GM12873 (cell line): Measurements from ENCODE around the gene CTNNA1.

Experiments used
- CTCF ChIP-seq: IDR thresholded peaks from 2 replicates; pipeline ENCODE4 v1.5.1; 2012; ENCODE audit warnings: low read depth, mild to moderate bottlenecking, moderate library complexity, low read length, control low read depth; ENCODE audit not compliant: insufficient read depth; ENCODE audit errors: missing control alignments

Gene CTNNA1

GRCh38 chr5:138738399-138738798, 14.8 kb upstream of the CTNNA1 start:
- no peak for TF ChIP-seq CTCF

DNA sequence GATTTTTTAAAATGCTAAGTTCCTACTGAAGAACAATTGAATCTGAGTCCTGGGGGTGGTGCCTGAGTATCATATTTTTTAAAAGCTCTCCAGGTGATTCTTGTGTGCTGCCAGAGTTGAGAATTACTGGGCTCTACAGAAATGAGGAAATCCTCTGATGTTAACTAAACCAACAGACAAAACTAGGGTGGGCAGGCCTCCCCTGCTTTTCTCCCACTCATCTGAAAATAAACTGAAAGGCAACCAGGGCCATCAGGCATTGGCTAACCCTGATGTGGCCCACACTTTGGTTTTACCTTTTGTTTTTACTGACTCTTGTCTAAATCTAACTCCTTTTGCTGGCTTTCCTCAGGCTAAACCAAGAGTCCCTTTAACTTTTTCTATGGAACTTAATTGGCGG, 13.3 kb upstream of the CTNNA1 start:
- no peak for TF ChIP-seq CTCF

- no peak for TF ChIP-seq CTCF
Observed at GRCh38 chr5:138743484-138743883, 9.7 kb upstream of the CTNNA1 start.

DNA sequence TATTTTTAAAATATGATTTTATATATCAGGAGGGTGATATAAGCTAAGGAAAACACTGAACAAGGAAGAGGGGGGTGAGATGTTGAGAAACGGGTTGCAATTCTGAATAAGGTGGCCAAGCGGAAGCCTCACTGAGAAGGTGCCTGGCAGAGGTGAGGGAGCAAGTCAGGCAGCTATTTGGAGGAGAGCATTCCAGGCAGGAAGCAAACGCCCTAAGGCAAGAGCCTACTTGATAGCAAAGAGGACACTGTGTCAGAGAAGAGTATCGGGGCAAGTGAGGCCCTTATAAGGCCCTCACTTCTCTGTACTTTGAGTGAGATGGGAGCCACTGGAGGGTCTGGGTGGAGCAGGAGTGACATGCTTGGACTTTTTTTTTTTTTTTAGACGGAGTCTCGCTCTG, 8.0 kb upstream of the CTNNA1 start:
- no peak for TF ChIP-seq CTCF

DNA sequence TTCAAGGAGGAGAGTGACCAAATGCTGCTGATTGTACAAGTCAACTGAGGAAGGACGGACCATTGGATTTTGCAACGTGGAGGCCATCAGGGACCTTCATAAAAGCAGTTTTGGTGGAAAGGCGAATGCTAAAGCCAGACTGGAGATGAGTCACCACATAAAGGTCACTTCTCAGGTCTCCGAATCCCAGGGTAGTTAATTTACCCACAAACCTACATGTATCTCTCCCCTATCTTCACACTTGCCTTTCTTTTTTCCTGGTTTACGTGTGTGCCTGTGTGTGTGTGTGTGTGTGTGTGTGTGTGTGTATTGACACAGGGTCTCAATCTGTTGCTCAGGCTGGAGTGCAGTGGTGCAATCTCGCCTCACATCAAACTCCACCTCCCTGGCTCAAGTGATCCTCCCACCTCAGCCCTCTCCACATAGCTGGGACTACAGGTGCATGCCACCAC, 4.6 kb upstream of the CTNNA1 start:
- TF ChIP-seq CTCF = no peak

- peak; percentile 14 for TF ChIP-seq CTCF
Observed at GRCh38 chr5:138752341-138752950, 779 bp upstream of the CTNNA1 start.

DNA sequence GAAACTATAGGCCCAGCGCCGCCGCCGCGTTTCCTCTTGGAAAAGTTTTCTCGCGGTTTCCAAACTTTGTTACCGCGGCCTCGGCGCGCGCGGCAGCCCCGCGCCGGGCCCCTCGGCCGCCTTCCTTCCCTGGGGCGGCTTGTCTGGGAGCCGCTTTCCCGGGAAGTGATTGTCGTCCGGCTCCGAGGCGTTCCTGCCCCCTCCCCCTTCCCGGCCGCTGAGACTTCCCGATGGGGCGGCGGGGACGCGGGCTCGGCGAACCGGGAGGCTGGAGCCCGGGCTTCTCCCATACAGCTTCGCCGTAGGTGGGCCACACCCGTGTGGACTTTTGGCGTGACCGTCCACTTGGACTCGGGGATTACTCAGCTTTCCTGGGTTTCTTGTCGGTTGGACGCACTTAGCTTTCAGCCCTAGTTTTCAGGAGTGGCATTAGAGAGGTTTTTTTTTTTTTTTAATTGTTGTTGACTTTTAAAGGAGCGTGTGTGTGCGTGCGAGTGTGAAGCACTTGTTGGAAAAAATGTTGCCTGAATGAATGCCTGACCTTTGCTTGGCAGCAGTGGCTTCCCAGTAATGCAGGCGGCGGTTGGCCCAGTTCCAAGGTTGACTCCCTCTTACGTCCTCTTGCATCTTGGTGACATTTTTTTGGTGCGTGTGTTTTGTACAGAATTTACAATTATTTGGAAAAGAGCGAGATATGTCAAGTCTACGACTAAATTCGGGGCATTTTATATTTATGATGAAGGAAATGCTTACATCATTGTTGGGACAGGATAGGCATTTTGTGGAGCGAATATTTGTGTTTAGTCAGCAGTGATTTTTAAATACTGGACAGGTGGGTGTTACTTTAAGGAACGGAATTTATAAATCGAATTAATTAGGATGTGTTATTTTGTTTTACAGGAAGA, 821 bp downstream of the CTNNA1 start:
- no peak for TF ChIP-seq CTCF
